Measurements from ENCODE around the gene ARFIP1. TPM values are rescaled to one million over a fixed set of nuclear protein-coding genes. Genes with fewer than 3 reads are reported as not detected.

ARFIP1 gene
- polyA plus RNA-seq, 3 donors, result 11.7 to 28.4 (median 27.2) TPM

DNA sequence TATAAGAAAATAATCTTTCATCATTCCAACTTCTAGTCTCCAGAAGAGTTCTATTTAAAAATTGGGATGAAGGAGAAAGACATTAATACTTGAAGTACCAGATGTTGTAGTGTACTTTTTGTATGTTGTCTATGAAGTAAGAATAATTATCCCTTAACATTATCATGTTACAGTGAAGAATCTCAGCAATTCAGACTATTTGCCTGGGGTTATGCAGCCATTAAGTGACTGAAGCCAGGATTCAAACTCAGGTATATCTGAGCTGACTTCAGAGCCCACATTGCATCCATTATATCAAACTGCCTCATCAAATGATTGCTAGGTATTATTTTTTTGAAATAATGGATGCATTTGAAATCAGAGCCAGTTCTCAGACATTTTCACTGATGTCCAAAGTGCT, 80.3 kb downstream of the ARFIP1 start:
- Histone ChIP-seq H3K4me2 (replicated peaks; ENCODE audit: extremely low read depth, low read length, poor library complexity, severe bottlenecking) (no peak overlapping the region), H4K20me1 (ENCODE audit: insufficient read depth, low read length) (peaks cover 11% of the 10 kb centered on the region), H3K9me3 (replicated peaks in 1 of 2; ENCODE audit: control insufficient read depth in 1 of 2, insufficient read depth in 1 of 2, low read length in 2 of 2) (peaks cover 0 to 3% of the 10 kb centered on the region in 2 donors), H2AFZ (ENCODE audit: insufficient read depth, low read depth, low read length, poor library complexity, severe bottlenecking) (no peak overlapping the region), H3K9ac (ENCODE audit: insufficient read depth, low read length, poor library complexity, severe bottlenecking) (no peak overlapping the region), H3K79me2 (ENCODE audit: insufficient read depth, low read length) (peaks cover 3% of the 10 kb centered on the region), H3K27ac (ENCODE audit: low read depth in 1 of 2, low read length in 2 of 2) (no peak overlapping the region), H3K4me1 (ENCODE audit: control insufficient read depth in 1 of 2, insufficient read depth in 2 of 2, low read length in 2 of 2) (no peaks in the 10 kb centered on the region), H3K4me3 (replicated peaks in 1 of 3; ENCODE audit: low read depth in 2 of 3, low read length in 3 of 3) (no peak overlapping the region), H3K27me3 (ENCODE audit: control insufficient read depth in 2 of 2, insufficient read depth in 2 of 2, low read length in 2 of 2) (no peaks in the 10 kb centered on the region), H3K36me3 (replicated peaks in 1 of 2; ENCODE audit: control insufficient read depth in 1 of 2, insufficient read depth in 2 of 2, low read length in 2 of 2) (peaks cover 9 to 17% of the 10 kb centered on the region in 2 donors)
- Mint-ChIP-seq H3K4me3 (no peak overlapping the region), H3K4me1 (no peaks in the 10 kb centered on the region), H3K36me3 (peaks cover 16% of the 10 kb centered on the region in 2 donors), H3K9me3 (peaks cover 0 to 4% (median 0%) of the 10 kb centered on the region in 7 donors), H3K27ac (no peak overlapping the region), H3K27me3 (ENCODE audit: low read depth in 3 of 3) (peaks cover 0 to 1% (median 0%) of the 10 kb centered on the region in 3 donors)
- TF ChIP-seq, protein P1, sequence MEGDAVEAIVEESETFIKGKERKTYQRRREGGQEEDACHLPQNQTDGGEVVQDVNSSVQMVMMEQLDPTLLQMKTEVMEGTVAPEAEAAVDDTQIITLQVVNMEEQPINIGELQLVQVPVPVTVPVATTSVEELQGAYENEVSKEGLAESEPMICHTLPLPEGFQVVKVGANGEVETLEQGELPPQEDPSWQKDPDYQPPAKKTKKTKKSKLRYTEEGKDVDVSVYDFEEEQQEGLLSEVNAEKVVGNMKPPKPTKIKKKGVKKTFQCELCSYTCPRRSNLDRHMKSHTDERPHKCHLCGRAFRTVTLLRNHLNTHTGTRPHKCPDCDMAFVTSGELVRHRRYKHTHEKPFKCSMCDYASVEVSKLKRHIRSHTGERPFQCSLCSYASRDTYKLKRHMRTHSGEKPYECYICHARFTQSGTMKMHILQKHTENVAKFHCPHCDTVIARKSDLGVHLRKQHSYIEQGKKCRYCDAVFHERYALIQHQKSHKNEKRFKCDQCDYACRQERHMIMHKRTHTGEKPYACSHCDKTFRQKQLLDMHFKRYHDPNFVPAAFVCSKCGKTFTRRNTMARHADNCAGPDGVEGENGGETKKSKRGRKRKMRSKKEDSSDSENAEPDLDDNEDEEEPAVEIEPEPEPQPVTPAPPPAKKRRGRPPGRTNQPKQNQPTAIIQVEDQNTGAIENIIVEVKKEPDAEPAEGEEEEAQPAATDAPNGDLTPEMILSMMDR (IDR thresholded peaks at IDR 0.05), result no peak
- intact Hi-C loops (cut with micrococcal nuclease), result no loop called here
- DNase-seq, result no peak

GRCh38 chr4:152862608-152863007, 82.9 kb downstream of the ARFIP1 start:
- H4K20me1 ChIP-seq (ENCODE audit: insufficient read depth, low read length), result peaks cover 6% of the 10 kb centered on the region
- intact Hi-C loops (cut with micrococcal nuclease), result no loop called here
- H3K9me3 ChIP-seq (replicated peaks in 1 of 2; ENCODE audit: control insufficient read depth in 1 of 2, insufficient read depth in 1 of 2, low read length in 2 of 2), result no peaks in the 10 kb centered on the region
- H3K36me3 Mint-ChIP-seq, result peaks cover 24 to 31% of the 10 kb centered on the region in 2 donors
- no peak overlapping the region for H3K4me2 ChIP-seq (replicated peaks; ENCODE audit: extremely low read depth, low read length, poor library complexity, severe bottlenecking)
- H3K27me3 ChIP-seq (ENCODE audit: control insufficient read depth in 2 of 2, insufficient read depth in 2 of 2, low read length in 2 of 2), result no peaks in the 10 kb centered on the region
- no CpG with 5 or more reads among the region's 1 CpG for WGBS (ENCODE audit: insufficient coverage)
- no peak for DNase-seq
- H3K79me2 ChIP-seq (ENCODE audit: insufficient read depth, low read length), result no peaks in the 10 kb centered on the region
- no peaks in the 10 kb centered on the region for H3K4me1 Mint-ChIP-seq
- no peak overlapping the region for H3K9ac ChIP-seq (ENCODE audit: insufficient read depth, low read length, poor library complexity, severe bottlenecking)
- no peak overlapping the region for H3K4me3 ChIP-seq (replicated peaks in 1 of 3; ENCODE audit: low read depth in 2 of 3, low read length in 3 of 3)
- H3K4me1 ChIP-seq (ENCODE audit: control insufficient read depth in 1 of 2, insufficient read depth in 2 of 2, low read length in 2 of 2), result no peaks in the 10 kb centered on the region
- no peak overlapping the region for H2AFZ ChIP-seq (ENCODE audit: insufficient read depth, low read depth, low read length, poor library complexity, severe bottlenecking)
- no peak overlapping the region for H3K4me3 Mint-ChIP-seq
- H3K27ac ChIP-seq (ENCODE audit: low read depth in 1 of 2, low read length in 2 of 2), result no peak overlapping the region
- H3K27ac Mint-ChIP-seq, result no peak overlapping the region
- peaks cover 14 to 23% of the 10 kb centered on the region in 2 donors for H3K36me3 ChIP-seq (replicated peaks in 1 of 2; ENCODE audit: control insufficient read depth in 1 of 2, insufficient read depth in 2 of 2, low read length in 2 of 2)
- peaks cover 0 to 8% (median 2%) of the 10 kb centered on the region in 7 donors for H3K9me3 Mint-ChIP-seq
- TF ChIP-seq, protein P1 (IDR thresholded peaks at IDR 0.05), result no peak
- no peaks in the 10 kb centered on the region for H3K27me3 Mint-ChIP-seq (ENCODE audit: low read depth in 3 of 3)
